GM12801 (cell line): Measurements from ENCODE around the gene DDX3X.

ENCODE experiments used
- TF ChIP-seq, protein P1 (sequence below): IDR thresholded peaks from one replicate; pipeline ENCODE4 v1.5.1; 2011; ENCODE audit warnings: control low read depth; ENCODE audit not compliant: insufficient read length; ENCODE audit errors: extremely low read depth

The DDX3X gene

GRCh38 chrX:41350976-41351569, 17.1 kb downstream of the DDX3X start:
- TF ChIP-seq, protein P1, sequence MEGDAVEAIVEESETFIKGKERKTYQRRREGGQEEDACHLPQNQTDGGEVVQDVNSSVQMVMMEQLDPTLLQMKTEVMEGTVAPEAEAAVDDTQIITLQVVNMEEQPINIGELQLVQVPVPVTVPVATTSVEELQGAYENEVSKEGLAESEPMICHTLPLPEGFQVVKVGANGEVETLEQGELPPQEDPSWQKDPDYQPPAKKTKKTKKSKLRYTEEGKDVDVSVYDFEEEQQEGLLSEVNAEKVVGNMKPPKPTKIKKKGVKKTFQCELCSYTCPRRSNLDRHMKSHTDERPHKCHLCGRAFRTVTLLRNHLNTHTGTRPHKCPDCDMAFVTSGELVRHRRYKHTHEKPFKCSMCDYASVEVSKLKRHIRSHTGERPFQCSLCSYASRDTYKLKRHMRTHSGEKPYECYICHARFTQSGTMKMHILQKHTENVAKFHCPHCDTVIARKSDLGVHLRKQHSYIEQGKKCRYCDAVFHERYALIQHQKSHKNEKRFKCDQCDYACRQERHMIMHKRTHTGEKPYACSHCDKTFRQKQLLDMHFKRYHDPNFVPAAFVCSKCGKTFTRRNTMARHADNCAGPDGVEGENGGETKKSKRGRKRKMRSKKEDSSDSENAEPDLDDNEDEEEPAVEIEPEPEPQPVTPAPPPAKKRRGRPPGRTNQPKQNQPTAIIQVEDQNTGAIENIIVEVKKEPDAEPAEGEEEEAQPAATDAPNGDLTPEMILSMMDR: no peak

DNA sequence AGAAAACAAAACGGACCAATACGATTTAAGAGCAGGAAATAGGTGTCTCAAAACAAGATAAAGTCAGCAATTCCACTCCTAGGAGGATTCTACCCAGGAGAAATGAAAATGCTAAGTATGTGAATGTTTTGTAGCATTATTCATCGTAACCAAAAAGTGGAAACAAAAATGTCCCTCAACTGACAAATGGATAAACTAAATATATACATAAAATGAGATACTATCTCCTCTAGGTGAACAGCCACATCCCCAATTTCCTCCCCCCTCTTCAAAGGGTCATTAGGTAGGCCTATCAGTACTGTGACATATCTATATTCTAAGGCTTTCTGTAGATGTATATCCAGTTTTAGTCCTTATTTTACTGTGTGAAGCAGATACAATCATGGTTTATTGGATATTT, 18.0 kb downstream of the DDX3X start:
- TF ChIP-seq, protein P1: no peak

DNA sequence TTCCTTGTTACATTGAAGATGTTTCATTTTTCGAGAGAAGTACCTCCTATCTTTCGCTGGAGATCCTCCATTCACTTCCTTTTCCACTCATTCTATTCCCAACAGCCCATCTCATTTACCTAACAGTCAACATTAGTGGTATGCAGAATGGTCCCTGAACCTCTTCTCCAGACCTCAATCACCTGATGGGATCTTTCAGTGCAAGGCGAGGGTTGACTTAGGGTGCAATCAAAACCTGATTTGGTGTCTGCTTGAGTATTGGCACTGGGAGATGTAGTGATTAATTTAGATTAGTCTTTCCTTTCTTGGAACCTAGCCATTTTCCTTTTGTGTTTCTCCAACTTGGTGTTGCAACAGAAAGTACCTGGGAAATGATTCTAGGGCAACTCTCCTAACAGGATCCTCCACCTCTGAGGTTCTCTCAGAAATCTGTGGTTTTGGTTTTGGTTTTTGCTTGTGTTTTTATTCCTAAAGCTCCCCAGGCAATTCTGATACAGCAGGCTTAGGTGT, 18.4 kb downstream of the DDX3X start:
- TF ChIP-seq, protein P1: no peak

GRCh38 chrX:41353985-41354384, 20.0 kb downstream of the DDX3X start:
- TF ChIP-seq, protein P1: no peak

DNA sequence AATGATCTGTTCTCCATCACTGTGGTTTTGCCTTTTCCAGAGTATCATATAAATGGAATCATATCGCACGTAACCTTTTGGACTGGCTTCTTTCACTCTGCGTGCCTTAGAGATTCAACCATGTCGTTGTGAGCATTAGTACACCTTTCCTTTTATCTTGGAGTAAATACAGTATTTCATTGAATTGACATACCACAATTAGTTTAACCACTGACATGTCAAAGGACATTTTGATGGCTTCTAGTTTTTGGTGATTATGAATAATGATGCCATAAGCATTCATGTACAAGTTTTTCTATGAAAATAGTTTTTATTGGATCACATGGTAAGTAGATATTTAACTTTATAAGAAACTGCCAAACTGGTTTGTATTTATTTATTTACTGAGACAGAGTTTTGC, 35.2 kb downstream of the DDX3X start:
- TF ChIP-seq, protein P1: no peak

GRCh38 chrX:41373989-41374606, 40.1 kb downstream of the DDX3X start:
- TF ChIP-seq, protein P1: no peak

- TF ChIP-seq, protein P1: no peak
Measured at GRCh38 chrX:41377624-41378023, 43.7 kb downstream of the DDX3X start.
